NOMO-1 treated with dmso at 0.1 percent for 144 hours (cell line): ENCODE data around the gene AGK.

ENCODE experiments used
- DNase-seq: peaks from one replicate; lab custom pipeline; 2025; ENCODE audit not compliant: unreplicated experiment; lab: John Stamatoyannopoulos, UW

Gene AGK, protein sequence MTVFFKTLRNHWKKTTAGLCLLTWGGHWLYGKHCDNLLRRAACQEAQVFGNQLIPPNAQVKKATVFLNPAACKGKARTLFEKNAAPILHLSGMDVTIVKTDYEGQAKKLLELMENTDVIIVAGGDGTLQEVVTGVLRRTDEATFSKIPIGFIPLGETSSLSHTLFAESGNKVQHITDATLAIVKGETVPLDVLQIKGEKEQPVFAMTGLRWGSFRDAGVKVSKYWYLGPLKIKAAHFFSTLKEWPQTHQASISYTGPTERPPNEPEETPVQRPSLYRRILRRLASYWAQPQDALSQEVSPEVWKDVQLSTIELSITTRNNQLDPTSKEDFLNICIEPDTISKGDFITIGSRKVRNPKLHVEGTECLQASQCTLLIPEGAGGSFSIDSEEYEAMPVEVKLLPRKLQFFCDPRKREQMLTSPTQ

DNA sequence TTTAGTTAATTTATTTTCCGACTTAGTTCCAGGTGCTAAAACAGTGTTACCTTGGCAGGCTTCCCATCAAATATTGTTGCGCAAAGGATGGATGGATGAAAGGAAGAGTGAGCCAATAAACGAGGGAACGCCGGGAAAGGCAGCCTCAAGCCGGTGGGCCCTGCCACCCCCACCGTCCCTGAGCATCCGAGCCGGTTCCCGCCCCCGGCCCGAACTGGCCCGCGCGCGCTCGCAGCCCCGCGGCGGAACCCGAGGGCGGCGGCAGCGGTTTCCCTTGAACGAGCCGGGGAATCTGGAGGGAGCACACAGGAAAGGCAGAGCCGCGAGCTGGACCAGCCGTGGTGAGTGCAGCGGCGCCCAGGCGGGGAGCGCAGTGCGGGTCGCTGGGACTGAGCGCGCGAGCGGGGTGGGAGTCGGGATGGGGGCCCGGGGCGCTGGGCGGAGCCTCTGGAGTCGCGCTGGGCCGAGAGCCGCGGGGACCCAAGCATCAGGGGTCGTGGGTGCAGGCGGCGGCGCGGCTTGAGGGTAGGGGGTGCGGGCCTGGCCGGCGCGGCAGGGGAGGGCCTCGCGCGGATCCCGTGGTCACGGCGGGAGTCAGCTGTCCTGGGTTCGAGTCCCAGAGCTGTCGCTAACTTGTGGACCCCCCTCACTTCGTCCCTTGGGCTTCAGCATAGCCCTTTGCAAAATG is at the start of gene AGK:
TSS of gene AGK (plus strand) at position 317 of the 688 bp plus-strand sequence. CDS start 4,057 bp downstream, outside the sequence.
- DNase-seq, result peak; percentile 9

DNA sequence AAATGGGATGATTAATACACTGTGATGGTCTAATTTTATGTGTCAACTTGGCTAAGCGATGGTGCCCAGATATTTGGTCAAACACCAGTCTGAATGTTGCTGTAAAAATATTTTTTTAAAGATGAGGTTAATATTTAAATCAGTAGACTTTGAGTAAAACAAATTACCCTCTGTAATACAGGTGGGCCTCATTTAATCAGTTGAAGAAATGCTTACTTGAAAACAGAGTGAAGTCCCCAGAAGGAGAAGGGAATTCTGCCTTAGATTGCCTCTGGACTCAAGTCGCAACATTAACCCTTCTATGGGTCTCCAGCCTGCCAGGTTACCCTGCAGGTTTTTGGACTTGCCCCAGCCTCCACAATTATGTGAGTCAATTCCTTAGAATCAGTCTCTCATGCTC is 49.8 kb upstream of the AGK start:
- DNase-seq, result no peak

DNA sequence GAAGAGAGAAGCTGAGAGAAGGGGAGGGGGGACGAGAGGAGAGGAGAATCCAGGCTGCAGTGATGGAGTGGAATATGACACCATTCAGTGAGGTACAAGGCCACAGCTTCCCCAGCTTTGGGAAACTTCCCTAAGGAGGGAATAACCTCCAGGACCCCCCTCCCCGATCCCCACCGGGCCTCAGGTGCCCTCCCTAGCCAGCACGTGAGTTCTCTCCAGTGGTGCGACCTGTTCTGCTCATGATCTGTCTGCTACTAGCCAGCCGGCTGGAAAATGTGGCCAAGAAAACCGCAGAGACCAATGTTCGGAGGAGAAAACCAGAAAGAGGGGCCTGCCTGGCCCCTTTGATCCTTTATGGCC is 39.9 kb upstream of the AGK start:
- DNase-seq, result no peak

DNA sequence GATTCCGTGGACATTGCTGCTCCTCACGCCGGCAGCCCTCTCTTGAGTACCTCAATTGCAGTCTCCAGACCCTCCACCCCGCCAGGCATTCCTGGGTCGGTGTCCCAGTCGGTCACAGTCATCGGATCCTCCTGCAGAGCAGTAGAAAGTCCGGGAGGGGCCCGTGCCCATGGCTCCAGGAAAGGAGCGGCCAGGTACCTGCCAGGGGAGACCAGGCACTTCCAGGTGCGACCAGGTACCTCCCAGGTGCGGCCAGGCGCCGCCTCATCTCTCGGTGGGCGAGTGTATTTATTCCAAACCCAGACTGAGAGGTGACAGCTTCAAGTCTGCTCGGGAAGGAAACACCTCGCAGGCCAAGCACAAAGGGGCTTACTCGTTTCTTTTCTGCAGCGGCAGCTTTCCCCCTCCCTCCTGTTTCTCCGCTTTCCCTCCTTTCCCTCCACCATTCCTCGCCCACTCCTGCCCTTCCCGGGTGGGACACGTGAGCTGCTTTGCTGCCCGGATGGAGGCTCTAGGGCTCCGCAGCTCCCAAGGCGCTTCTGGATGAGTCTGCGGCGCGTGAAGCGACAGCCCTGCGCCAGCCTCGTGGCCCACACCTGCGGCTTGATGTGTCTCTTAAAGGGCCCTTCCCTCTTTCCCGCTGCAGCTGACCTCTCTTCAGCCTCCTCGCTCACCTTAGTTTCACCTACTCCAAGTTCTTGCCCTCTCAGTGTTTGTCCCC is 39.4 kb upstream of the AGK start:
- no peak for DNase-seq

DNA sequence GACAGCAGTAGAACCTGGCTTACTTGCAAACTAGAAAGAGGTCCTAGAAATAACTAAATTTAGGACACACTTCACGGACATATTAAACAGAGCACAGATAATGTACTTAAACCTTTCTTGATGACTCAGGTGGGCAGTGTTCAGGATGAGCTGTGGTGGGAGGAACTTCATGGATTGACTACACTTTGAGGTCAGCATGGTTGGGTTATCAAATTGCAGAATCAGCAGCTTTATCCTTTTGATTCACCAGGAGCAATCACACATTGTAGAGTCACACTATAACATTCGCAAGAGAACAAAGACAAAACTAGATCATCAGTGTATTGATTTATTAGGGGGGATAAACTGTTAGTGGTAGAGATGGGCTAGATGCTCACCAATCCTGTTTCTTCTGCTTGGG is 38.6 kb upstream of the AGK start:
- DNase-seq, result no peak

DNA sequence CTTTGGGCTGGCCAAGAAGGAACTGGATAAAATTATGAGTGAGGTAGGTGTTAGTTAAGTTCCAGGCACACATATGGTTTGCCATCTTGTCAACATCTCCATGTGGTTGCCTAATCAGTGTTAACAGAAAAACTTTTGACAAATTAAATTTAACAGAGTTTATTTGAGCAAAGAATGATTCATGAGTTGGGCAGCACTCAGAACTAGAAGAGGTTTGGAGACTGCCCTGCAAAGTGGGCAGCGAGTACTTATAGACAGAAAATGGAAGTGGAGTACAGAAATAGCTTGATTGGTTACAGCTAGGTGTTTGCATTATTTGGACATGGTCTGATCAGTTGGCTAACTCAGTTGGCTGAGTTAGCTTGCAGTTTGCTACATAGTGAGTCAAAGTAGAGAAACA is 37.5 kb upstream of the AGK start:
- DNase-seq, result no peak

DNA sequence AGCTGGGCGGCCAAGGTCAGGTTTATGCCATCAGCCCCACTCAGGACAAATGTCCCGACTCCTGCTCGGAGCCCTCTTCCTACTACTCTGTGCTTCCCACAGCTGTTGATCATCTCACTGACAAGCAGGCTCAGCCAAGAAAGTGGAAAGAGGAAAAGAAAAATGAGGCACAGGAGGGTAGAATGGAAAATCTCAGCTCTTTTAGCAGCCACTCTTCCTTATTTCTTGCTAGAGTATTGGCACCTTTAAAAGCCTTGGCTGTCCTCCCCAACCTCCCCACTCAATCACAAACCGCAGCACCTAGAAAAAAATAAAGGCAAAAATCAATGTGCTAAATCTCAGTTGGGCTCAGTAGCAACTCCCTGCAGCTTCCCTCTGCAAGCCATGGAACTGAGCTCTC is 35.3 kb upstream of the AGK start:
- no peak for DNase-seq

DNA sequence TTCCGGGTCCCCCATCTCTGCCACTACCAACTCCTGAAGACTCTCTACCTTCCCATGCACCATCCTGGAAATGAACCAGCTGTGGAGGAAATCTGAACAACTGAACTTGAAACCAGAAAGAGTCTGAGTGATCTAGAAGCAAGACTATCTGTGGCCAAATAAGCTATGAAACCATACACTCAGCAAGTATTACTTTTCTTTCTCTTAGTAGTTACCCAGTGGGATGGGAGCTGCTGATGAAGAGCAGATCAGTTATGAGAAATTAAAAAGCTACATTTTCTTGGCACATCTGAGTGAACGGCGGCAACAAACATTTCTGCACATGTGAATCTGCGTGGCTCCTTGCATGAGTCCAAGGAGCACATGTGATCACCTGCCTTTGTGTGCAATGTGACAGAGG is 31.6 kb upstream of the AGK start:
- no peak for DNase-seq

DNA sequence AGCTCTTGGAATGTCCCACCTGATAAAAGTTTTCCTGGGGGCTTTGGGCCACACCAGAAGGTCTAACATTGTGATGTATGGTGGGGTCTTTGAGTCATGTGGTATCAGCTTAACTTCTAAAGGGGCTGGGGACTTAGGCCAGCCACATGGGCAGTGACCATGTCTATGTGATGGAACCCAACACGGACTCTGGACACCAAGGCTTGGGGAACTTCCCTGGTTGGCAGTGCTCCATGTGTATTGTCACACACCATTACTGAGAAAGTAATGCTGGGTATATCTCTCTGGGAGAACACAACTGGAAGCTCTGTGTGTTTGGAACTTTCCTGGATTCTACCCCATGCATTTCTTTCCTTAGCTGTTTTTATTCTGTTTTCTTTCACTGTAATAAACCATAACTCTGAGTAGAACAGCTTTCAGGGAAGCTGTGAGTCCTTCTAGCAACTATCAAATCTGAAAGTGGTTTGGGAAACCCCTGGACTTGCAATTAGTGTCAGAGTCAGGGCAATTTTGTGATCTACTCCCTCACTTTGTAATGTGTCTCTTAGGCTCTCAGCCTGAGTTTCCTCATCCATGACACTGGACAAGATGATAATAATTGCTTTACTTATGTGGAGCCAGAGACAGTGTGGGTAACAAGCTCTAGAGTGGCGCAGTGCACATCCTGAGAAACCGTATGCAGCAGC is 28.4 kb upstream of the AGK start:
- DNase-seq, result no peak

DNA sequence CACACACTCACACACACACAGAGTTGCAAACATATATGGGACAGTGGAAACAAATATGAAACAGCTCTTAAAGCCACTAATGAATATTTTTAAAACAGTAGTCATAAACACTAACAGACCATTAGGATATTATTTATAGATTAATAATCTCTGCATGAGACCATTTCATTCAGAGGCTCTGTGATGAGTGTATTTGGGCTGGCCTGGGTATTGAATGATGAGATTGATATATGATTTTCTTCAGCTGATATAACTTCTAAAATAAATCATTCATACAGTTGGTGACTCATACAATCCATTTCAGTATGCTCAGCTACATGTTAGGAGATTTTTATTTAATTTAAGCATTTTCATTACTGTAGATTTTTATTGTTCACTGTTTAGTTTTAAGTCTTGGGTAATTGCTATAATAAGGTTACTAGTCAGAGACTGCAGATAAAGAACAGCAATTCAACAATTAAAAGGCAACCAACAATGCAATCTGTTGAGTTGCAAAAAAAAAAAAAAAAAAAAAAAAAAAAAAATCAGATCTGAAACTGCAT is 25.2 kb upstream of the AGK start:
- DNase-seq, result no peak

DNA sequence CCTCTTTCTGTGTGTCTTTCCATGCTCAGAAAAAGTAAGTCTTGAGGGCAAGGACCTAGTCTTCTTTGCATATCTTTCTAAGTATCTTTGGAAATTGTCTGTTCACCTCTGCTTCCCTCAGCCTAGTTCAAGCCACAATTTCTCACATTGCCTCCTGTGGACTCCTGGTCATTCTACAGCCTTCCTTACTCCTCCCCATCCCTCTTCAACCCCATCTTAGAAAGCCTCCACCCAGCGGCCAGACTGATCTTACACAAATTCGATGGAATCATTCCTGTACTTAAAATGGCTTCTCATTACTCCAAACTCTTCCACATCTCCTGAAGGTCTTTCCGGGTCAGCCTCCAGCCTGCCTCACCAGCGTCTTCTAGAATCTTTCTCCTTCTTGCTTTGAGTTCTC is 24.1 kb upstream of the AGK start:
- no peak for DNase-seq

DNA sequence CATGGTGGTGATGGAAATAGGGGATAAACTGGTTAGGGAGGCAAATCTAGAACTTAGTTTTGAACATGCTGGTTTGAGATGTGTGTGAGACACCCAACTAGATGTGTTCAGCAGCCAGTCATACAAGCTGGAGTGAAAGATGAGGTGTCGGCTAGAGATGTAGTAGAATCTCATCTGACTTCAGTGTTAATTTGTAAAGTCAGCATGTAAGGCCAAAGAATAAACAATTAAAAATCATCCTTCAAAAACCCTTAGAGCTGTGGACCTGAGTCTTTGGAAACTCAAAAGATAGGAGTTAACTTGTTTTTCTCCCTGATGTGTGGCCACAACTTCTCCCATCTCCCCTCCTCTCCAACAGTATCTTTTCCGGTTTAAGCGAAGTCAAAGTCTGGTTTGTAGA is 22.8 kb upstream of the AGK start:
- DNase-seq, result no peak

DNA sequence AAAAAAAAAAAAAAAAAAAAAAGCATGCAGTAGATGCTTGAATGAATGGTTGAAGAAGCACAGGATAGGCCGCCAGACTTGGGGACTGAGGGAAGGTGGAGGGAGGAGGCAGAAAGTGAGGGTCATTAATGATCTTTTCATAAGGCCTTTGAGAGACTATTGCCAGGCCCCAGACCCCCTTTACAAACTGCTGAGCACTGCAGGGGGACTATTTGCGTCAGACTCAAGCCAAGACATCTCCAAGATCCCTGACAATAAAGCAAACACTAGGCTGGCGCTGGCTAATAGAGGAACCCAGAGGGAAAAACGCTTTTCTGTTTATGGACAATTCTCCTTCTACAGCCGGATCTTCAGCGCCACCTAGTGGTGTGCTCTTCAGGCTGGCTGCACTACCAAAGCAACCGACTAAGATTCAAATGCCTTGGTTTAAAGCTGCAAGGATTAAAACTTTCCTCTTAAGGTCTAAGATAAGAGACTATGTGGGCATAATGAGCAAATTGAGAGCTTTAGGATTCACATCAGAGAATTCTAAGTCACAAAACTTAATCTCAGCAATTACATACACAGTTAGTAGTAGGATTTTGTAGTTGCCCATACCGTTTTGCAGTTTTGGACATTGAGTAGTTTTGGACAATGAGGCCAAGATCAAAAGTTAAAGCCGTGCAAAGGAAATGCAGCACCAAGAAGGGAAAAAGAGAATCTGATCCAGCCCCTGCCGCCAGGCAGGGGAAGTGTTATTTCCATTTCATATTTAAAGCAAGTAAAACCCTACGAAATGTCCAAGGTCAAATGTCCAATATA is 17.9 kb upstream of the AGK start:
- DNase-seq, result peak; percentile 1

DNA sequence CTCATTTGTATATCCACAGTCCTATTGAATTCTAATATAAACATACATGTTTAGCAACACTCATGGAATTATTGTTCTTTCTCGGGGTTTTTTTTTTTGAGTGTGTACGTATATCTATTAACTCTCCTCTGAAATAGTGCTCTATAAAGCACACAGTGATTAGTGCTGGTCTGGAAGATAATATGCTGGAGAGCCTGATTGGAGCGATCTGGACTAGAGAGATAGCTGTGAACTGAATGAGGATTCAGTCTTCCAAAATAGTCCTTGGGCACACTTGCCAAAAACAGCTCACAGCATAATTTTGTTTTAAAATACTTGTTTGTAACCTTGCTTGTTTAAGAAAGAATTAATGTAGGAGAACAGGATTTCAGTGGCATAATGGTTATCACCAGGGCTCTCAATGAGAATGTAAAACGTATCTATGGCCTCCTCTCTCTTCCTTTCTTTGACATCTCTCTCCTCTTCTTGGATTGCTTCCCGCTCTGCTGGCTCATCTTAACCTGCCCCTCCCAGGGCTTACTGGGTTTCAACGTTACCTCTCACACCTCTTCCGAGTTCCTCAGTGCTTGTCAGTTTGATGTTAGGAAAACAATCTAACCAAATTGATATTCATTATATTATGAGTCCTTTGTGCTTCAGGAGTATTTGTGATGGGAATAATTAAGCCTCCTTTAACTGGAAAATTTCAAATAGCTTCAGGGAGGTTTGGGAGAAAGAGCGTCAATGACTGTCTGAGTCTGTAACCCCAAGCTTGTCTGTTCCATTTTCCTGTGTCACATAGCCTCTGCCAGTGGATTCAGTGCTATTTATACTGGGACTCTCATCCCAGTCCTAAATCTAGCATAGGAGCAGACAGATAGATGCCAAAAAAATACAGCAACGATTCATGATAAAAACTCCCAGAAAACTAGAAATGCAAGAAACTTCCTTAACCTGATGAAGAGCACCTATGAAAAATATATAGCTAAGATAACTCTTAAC is 16.2 kb upstream of the AGK start:
- DNase-seq, result no peak

DNA sequence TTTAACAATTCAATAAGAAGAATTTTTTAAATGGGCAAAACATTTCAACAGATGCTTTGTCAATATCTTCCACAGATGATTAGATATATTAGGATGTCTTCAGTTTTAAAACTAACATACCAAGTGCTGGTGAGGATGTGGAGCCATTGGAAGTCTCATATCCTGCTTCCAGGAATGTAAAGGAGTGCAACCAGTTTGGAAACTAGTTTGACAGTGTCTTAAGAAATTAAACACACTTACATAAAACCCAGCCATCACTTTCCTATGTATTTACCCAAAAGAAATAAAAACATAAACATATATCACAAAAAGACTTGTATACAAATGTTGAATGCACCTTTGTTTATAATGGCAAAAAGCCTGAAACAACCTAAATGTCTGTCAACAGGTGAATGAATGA is 13.3 kb upstream of the AGK start:
- DNase-seq, result no peak

DNA sequence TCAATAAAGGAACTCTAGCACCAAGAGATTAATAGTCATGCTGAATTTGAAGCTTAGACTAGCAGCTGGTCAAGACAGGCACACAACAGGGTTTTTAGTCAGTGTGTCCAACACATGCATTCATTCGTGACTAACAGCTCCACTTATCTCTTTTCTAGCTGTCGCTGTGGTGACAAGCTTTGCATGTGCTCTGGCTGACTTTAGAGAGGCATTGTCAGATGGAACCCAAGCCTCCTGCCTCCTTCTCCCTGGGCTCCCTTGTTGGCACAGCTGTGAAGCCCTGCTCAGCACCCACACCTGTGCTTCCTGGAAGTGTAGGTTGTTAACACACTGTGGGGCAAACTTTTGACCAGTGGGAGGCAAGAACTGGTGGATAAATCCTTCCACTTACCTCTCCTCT is 9.8 kb upstream of the AGK start:
- no peak for DNase-seq

DNA sequence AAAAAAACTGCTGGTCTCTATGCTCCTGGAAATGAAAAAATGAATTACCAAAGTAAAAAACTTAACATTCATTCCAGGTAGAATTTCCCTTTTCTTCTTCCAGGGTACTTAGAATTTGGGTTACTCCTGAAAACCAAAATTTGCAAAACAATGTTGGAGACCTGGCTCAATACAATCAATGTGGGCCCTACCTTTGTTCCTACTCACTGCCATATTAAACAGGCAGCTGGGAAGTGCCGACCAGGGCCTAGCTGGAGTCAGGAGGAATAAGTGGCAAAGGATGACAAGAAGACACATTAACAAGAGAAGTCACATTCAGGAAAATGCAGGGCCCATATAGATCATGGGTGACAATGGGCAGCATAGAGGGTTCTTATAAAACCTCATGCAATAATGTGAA is 6.4 kb upstream of the AGK start:
- no peak for DNase-seq

DNA sequence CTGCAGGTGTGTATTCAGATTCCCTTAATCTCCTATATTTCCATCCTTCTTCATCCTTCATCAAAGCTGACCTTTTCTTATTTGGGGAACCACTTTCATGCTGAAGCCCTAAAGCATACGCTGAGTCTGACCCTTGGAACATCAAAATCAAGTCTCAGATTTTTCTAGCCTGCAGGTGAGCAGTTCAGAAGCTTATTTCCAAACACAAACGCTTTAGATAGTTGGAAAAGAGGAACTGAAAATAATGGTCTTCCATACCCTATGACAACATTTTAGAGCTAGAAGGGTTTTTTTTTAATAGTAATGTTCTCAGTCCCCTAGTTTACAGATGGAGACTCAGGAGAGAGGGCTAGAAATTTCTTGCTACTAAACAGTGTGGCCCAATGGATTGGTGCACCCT is 1.6 kb upstream of the AGK start:
- DNase-seq, result no peak

DNA sequence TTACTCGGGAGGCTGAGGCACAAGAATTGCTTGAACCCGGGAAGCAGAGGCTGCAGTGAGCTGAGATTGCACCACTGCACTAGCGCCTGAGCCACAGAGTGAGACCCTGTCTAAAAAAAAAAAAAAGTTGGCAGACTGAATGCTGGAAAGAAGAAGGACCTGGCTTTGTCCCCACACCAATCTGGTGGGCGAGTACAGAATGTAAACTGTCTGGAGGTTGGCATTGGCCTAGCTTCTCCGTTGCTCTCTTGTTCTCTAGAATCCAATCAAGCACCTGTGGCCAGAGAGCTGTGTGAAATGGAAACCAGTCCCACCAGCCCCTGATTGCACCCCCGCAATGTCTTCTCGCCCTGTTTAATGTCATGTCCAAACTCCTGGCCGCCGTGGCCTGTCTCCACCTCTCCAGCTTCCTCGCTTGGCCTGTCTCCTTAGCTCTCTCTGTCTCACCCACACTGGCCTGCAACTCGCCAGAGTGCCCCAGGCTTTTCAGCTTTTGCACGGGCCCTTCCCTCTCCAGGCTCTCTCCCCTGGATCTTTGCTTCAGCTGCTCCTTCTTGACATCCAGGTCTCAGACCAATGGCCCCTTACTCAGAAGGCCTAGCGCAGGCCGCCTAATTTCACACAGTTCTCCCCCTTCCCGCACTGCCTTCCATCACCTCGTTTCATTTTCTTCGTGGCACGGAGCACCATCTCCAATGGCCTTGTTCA is 670 bp upstream of the AGK start:
- no peak for DNase-seq
